Astrocyte (in vitro differentiated cells and primary cell): ENCODE measurements around the gene ASB2.

Source experiments
- CTCF ChIP-seq: IDR thresholded peaks from 2 replicates; pipeline ENCODE4 v1.5.1; 2011; ENCODE audit warnings: low read depth, mild to moderate bottlenecking, inconsistent platforms, low read length, moderate library complexity; ENCODE audit not compliant: insufficient read depth
- EZH2 ChIP-seq: IDR thresholded peaks from 2 replicates; pipeline ENCODE4 v1.6.1; 2012; ENCODE audit warnings: mild to moderate bottlenecking, low read length, inconsistent platforms; ENCODE audit not compliant: insufficient read depth

- no peak for TF ChIP-seq CTCF
- TF ChIP-seq EZH2: no peak
Observed at GRCh38 chr14:93965946-93966474, 10.4 kb downstream of the ASB2 start.
